T-cell (primary cell): ENCODE measurements around the gene CDK18. TPM values are rescaled to one million over a fixed set of nuclear protein-coding genes. Genes with fewer than 3 reads are reported as not detected.

Experiments used
- ATAC-seq, 4 experiments: fragments of 200-7000 bp in 3 of 4; fragments of 150-1000 bp in 1 of 4; cut with Tn5 transposase; replicated peaks in 1 of 4; 1 replicate in 3 of 4; 2 replicates in 1 of 4; pipeline ENCODE4 v1.10.0; 2021; ENCODE audit warnings: moderate library complexity in 3 of 4, mild to moderate bottlenecking in 2 of 4, moderate number of reproducible peaks in 1 of 4
- CTCF ChIA-PET, 2 donors: fragments of 300-600 bp; sonication (Branson Sonifier 250); formaldehyde crosslinking; loops; one replicate each; lab custom pipeline; 2022; ENCODE audit warnings: antibody characterized with exemption in 2 of 2; lab: Charles Lee
- POLR2A ChIA-PET, 2 donors: fragments of 300-600 bp; sonication (Branson Sonifier 250); formaldehyde crosslinking; loops; one replicate each; lab custom pipeline; 2022; ENCODE audit warnings: antibody characterized with exemption in 2 of 2; lab: Charles Lee
- DNase-seq, 35 experiments: peaks; one replicate each; pipeline versions ENCODE4 v3.0.0 to v3.0.0-alpha.2; 2013 to 2023
- H3K27ac ChIP-seq: one replicate; pipeline ENCODE4 v1.5.1; 2013; ENCODE audit warnings: low read length
- H3K27me3 ChIP-seq, 2 experiments: replicated peaks in 1 of 2; 1 replicate in 1 of 2; 2 replicates in 1 of 2; pipeline versions ENCODE4 v1.6.1 to v1.7.0; 2013; ENCODE audit warnings: low read length in 1 of 2, mixed read lengths in 1 of 2; ENCODE audit not compliant: control insufficient read depth in 2 of 2, insufficient read depth in 2 of 2; ENCODE audit errors: extremely low read depth in 1 of 2
- H3K36me3 ChIP-seq, 2 donors: 1 replicate in 1 of 2; 2 replicates in 1 of 2; pipeline versions ENCODE4 v1.6.1 to v1.7.0; 2013; ENCODE audit warnings: low read length in 1 of 2; ENCODE audit not compliant: control insufficient read depth in 2 of 2, insufficient read depth in 1 of 2; ENCODE audit errors: extremely low read depth in 1 of 2
- H3K4me1 ChIP-seq, 2 experiments: 1 replicate in 1 of 2; 2 replicates in 1 of 2; pipeline versions ENCODE4 v1.6.1 to v1.7.0; 2013; ENCODE audit warnings: low read length in 2 of 2, mixed read lengths in 1 of 2; ENCODE audit not compliant: insufficient read depth in 2 of 2, control insufficient read depth in 1 of 2; ENCODE audit errors: extremely low read depth in 1 of 2
- H3K4me3 ChIP-seq, 2 donors: 1 replicate in 1 of 2; 2 replicates in 1 of 2; pipeline versions ENCODE4 v1.5.1 to v1.7.0; 2013; ENCODE audit warnings: mild to moderate bottlenecking in 2 of 2, low read length in 1 of 2, moderate library complexity in 1 of 2; ENCODE audit not compliant: control insufficient read depth in 1 of 2; ENCODE audit errors: extremely low read depth in 1 of 2
- H3K9me3 ChIP-seq: 2 replicates; pipeline ENCODE4 v1.7.0; 2013
- H3K27ac Mint-ChIP-seq, 2 donors: one replicate each; pipeline ENCODE4 v1.8.0; 2020 to 2021; ENCODE audit warnings: mild to moderate bottlenecking in 2 of 2, mixed read lengths in 2 of 2
- H3K27me3 Mint-ChIP-seq, 2 donors: one replicate each; pipeline ENCODE4 v1.8.0; 2021 to 2022; ENCODE audit warnings: mixed read lengths in 2 of 2
- H3K36me3 Mint-ChIP-seq: one replicate; pipeline ENCODE4 v1.8.0; 2021; ENCODE audit warnings: mixed read lengths
- H3K4me1 Mint-ChIP-seq, 3 donors: one replicate each; pipeline ENCODE4 v1.8.0; 2020 to 2022; ENCODE audit warnings: mixed read lengths in 3 of 3, mild to moderate bottlenecking in 1 of 3
- H3K4me3 Mint-ChIP-seq, 3 donors: one replicate each; pipeline ENCODE4 v1.8.0; 2020 to 2022; ENCODE audit warnings: mild to moderate bottlenecking in 3 of 3, mixed read lengths in 3 of 3, moderate library complexity in 3 of 3
- H3K9me3 Mint-ChIP-seq, 3 donors: one replicate each; pipeline ENCODE4 v1.8.0; 2020 to 2022; ENCODE audit warnings: mixed read lengths in 3 of 3
- WGBS: methylation state at CpG from one replicate; pipeline ENCODE4 v1.1.5; 2013; ENCODE audit warnings: missing lambda C conversion rate; ENCODE audit not compliant: insufficient coverage; 5-methylcytosine and 5-hydroxymethylcytosine counted together
- total RNA-seq, 35 experiments: library from RNA in 6 of 35; stranded (reverse) in 6 of 35; fragments of 120-200 nt in 1 of 35; gene quantifications; one replicate each; pipeline versions ENCODE4 v1.2.1 to v1.2.4 and lab custom pipeline; 2013 to 2026

Gene CDK18
- total RNA-seq, 5 donors from 2014 or later (not counting 1 experiment from before 2014, with no cell fraction given) = 1.7 to 4.6 (median 2.1) TPM

- POLR2A ChIA-PET = no interaction called here
- H3K4me1 ChIP-seq = peaks cover 0 to 1% of the 10 kb centered on the region in 2 experiments
- H3K4me1 Mint-ChIP-seq = peaks cover 0 to 5% (median 4%) of the 10 kb centered on the region in 3 donors
- no peak overlapping the region for H3K4me3 ChIP-seq
- no peak overlapping the region for H3K27ac Mint-ChIP-seq
- ATAC-seq (no peak), DNase-seq (no peak)
- no peaks in the 10 kb centered on the region for H3K9me3 ChIP-seq
- H3K27me3 Mint-ChIP-seq = peaks cover 0 to 2% of the 10 kb centered on the region in 2 donors
- H3K27ac ChIP-seq = no peak overlapping the region
- CTCF ChIA-PET = no interaction called here
- 100% methylated on average over 1 of the region's 3 CpGs for WGBS
- H3K27me3 ChIP-seq = peaks cover 0 to 9% of the 10 kb centered on the region in 2 experiments
- no peak overlapping the region for H3K4me3 Mint-ChIP-seq
- no peaks in the 10 kb centered on the region for H3K36me3 Mint-ChIP-seq
- no peaks in the 10 kb centered on the region for H3K36me3 ChIP-seq
- no peaks in the 10 kb centered on the region for H3K9me3 Mint-ChIP-seq
These were observed 6.5 kb downstream of the CDK18 start for GRCh38 chr1:205510951-205511330.

- Mint-ChIP-seq H3K27me3 (no peaks in the 10 kb centered on the region), H3K9me3 (no peaks in the 10 kb centered on the region), H3K36me3 (no peaks in the 10 kb centered on the region), H3K4me3 (no peak overlapping the region), H3K27ac (no peak overlapping the region), H3K4me1 (peaks cover 0 to 5% (median 0%) of the 10 kb centered on the region in 3 donors)
- ChIA-PET POLR2A (interaction anchor here in 1 of 2 donors (0.5 kb wide), 1 partner anchor 961 kb away, joined by 4 read pairs; no protein-coding TSS in a partner anchor), CTCF (no interaction called here)
- DNase-seq (no peak), ATAC-seq (no peak)
- peaks cover 0 to 3% of the 10 kb centered on the region in 2 experiments for H3K27me3 ChIP-seq
- H3K27ac ChIP-seq = no peak overlapping the region
- WGBS = 70% methylated on average over 8 of the region's 13 CpGs
- H3K9me3 ChIP-seq = no peaks in the 10 kb centered on the region
- no peaks in the 10 kb centered on the region for H3K4me1 ChIP-seq
- H3K4me3 ChIP-seq = no peak overlapping the region
- no peaks in the 10 kb centered on the region for H3K36me3 ChIP-seq
These were observed 7.9 kb downstream of the CDK18 start for GRCh38 chr1:205512059-205513045.

GRCh38 chr1:205513774-205514173, 9.3 kb downstream of the CDK18 start:
- Histone ChIP-seq H3K36me3 (no peaks in the 10 kb centered on the region), H3K9me3 (no peaks in the 10 kb centered on the region), H3K4me1 (no peaks in the 10 kb centered on the region), H3K27ac (no peak overlapping the region), H3K27me3 (peaks cover 0 to 3% of the 10 kb centered on the region in 2 experiments), H3K4me3 (no peak overlapping the region)
- 80% methylated on average over 4 of the region's 5 CpGs for WGBS
- no peaks in the 10 kb centered on the region for H3K36me3 Mint-ChIP-seq
- no peaks in the 10 kb centered on the region for H3K27me3 Mint-ChIP-seq
- H3K4me1 Mint-ChIP-seq = peaks cover 0 to 5% (median 0%) of the 10 kb centered on the region in 3 donors
- no peak overlapping the region for H3K27ac Mint-ChIP-seq
- no peak for ATAC-seq
- no peaks in the 10 kb centered on the region for H3K9me3 Mint-ChIP-seq
- ChIA-PET CTCF (interaction anchor here in 1 of 2 donors (0.6 kb wide), 1 partner anchor 24 kb away, joined by 5 read pairs; no protein-coding TSS in a partner anchor), POLR2A (no interaction called here)
- no peak for DNase-seq
- H3K4me3 Mint-ChIP-seq = no peak overlapping the region

GRCh38 chr1:205514211-205515142, 10.0 kb downstream of the CDK18 start:
- CTCF ChIA-PET = interaction anchor here in 1 of 2 donors (0.7 to 1.0 kb wide), 2 partner anchors 160 to 702 kb away, joined by 3 read pairs; no protein-coding TSS in a partner anchor
- peaks cover 0 to 10% of the 10 kb centered on the region in 2 experiments for H3K27me3 ChIP-seq
- peaks cover 0 to 5% (median 0%) of the 10 kb centered on the region in 3 donors for H3K4me1 Mint-ChIP-seq
- H3K4me1 ChIP-seq = no peaks in the 10 kb centered on the region
- POLR2A ChIA-PET = no interaction called here
- H3K36me3 Mint-ChIP-seq = no peaks in the 10 kb centered on the region
- peaks cover 0 to 2% of the 10 kb centered on the region in 2 donors for H3K27me3 Mint-ChIP-seq
- ATAC-seq = no peak
- 63% methylated on average over 2 of the region's 7 CpGs for WGBS
- no peak overlapping the region for H3K4me3 ChIP-seq
- H3K9me3 ChIP-seq = no peaks in the 10 kb centered on the region
- no peak overlapping the region for H3K4me3 Mint-ChIP-seq
- DNase-seq = no peak
- H3K36me3 ChIP-seq = no peaks in the 10 kb centered on the region
- H3K27ac Mint-ChIP-seq = no peak overlapping the region
- no peak overlapping the region for H3K27ac ChIP-seq
- no peaks in the 10 kb centered on the region for H3K9me3 Mint-ChIP-seq

- H3K27me3 ChIP-seq = peaks cover 0 to 8% of the 10 kb centered on the region in 2 experiments
- CTCF ChIA-PET = interaction anchor here in 1 of 2 donors (1.0 kb wide), 1 partner anchor 162 kb away, joined by 3 read pairs; no protein-coding TSS in a partner anchor
- peaks cover 0 to 5% (median 0%) of the 10 kb centered on the region in 3 donors for H3K4me1 Mint-ChIP-seq
- no peaks in the 10 kb centered on the region for H3K4me1 ChIP-seq
- no peak overlapping the region for H3K4me3 Mint-ChIP-seq
- no peaks in the 10 kb centered on the region for H3K9me3 Mint-ChIP-seq
- 85% methylated on average over 5 of the region's 5 CpGs for whole genome bisulfite sequencing
- H3K27ac Mint-ChIP-seq = no peak overlapping the region
- no peaks in the 10 kb centered on the region for H3K9me3 ChIP-seq
- no peak for DNase-seq
- no peak overlapping the region for H3K27ac ChIP-seq
- peaks cover 0 to 3% of the 10 kb centered on the region in 2 donors for H3K27me3 Mint-ChIP-seq
- no peaks in the 10 kb centered on the region for H3K36me3 Mint-ChIP-seq
- no peaks in the 10 kb centered on the region for H3K36me3 ChIP-seq
- no peak overlapping the region for H3K4me3 ChIP-seq
- ATAC-seq = no peak
- POLR2A ChIA-PET = no interaction called here
These were observed 11.3 kb downstream of the CDK18 start for GRCh38 chr1:205515781-205516253.
